ENCODE results near the gene ZFC3H1. TPM values are rescaled to one million over a fixed set of nuclear protein-coding genes. Genes with fewer than 3 reads are reported as not detected.

The ZFC3H1 gene
- polyA plus RNA-seq, 3 donors: 12.5 to 57.0 (median 16.3) TPM

DNA sequence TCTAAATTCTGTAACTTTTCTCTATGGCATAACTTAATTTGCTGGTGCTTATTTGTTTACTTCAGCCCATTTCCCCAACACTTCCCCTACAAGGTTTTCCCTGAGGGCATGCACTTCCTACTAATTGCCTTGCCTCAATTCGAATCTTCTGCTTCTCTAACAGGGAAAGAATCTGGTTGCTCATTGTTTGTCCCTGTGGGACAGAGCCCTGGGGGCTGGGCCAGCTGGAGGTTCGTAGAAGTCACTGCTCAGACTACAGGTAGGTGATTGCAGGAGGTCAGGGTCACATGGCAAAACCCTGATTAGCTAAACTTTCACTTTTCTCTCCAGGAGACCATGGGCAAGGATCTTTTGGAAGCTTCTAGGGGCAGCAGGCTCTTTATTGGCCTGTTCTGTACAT, 72.0 kb downstream of the ZFC3H1 start:
- H2AFZ ChIP-seq (ENCODE audit: insufficient read depth, low read depth, low read length, poor library complexity, severe bottlenecking): no peak overlapping the region
- no CpG with 5 or more reads among the region's 2 CpGs for WGBS (ENCODE audit: insufficient coverage)
- no peaks in the 10 kb centered on the region for H3K36me3 Mint-ChIP-seq
- H3K4me1 ChIP-seq (ENCODE audit: control insufficient read depth in 1 of 2, insufficient read depth in 2 of 2, low read length in 2 of 2): no peaks in the 10 kb centered on the region
- no peaks in the 10 kb centered on the region for H4K20me1 ChIP-seq (ENCODE audit: insufficient read depth, low read length)
- no peaks in the 10 kb centered on the region for H3K79me2 ChIP-seq (ENCODE audit: insufficient read depth, low read length)
- no peak overlapping the region for H3K4me3 Mint-ChIP-seq
- intact Hi-C loops (cut with micrococcal nuclease): no loop called here
- H3K4me2 ChIP-seq (replicated peaks; ENCODE audit: extremely low read depth, low read length, poor library complexity, severe bottlenecking): no peak overlapping the region
- no peak for DNase-seq
- H3K36me3 ChIP-seq (replicated peaks in 1 of 2; ENCODE audit: control insufficient read depth in 1 of 2, insufficient read depth in 2 of 2, low read length in 2 of 2): no peaks in the 10 kb centered on the region
- TF ChIP-seq, protein P1, sequence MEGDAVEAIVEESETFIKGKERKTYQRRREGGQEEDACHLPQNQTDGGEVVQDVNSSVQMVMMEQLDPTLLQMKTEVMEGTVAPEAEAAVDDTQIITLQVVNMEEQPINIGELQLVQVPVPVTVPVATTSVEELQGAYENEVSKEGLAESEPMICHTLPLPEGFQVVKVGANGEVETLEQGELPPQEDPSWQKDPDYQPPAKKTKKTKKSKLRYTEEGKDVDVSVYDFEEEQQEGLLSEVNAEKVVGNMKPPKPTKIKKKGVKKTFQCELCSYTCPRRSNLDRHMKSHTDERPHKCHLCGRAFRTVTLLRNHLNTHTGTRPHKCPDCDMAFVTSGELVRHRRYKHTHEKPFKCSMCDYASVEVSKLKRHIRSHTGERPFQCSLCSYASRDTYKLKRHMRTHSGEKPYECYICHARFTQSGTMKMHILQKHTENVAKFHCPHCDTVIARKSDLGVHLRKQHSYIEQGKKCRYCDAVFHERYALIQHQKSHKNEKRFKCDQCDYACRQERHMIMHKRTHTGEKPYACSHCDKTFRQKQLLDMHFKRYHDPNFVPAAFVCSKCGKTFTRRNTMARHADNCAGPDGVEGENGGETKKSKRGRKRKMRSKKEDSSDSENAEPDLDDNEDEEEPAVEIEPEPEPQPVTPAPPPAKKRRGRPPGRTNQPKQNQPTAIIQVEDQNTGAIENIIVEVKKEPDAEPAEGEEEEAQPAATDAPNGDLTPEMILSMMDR (IDR thresholded peaks at IDR 0.05): no peak
- no peak overlapping the region for H3K27ac Mint-ChIP-seq
- no peaks in the 10 kb centered on the region for H3K9me3 ChIP-seq (replicated peaks in 1 of 2; ENCODE audit: control insufficient read depth in 1 of 2, insufficient read depth in 1 of 2, low read length in 2 of 2)
- H3K4me1 Mint-ChIP-seq: no peaks in the 10 kb centered on the region
- peaks cover 0 to 6% (median 0%) of the 10 kb centered on the region in 7 donors for H3K9me3 Mint-ChIP-seq
- peaks cover 2 to 3% (median 2%) of the 10 kb centered on the region in 3 donors for H3K27me3 Mint-ChIP-seq (ENCODE audit: low read depth in 3 of 3)
- no peak overlapping the region for H3K4me3 ChIP-seq (replicated peaks in 1 of 3; ENCODE audit: low read depth in 2 of 3, low read length in 3 of 3)
- H3K9ac ChIP-seq (ENCODE audit: insufficient read depth, low read length, poor library complexity, severe bottlenecking): no peak overlapping the region
- H3K27ac ChIP-seq (ENCODE audit: low read depth in 1 of 2, low read length in 2 of 2): no peak overlapping the region
- no peaks in the 10 kb centered on the region for H3K27me3 ChIP-seq (ENCODE audit: control insufficient read depth in 2 of 2, insufficient read depth in 2 of 2, low read length in 2 of 2)

DNA sequence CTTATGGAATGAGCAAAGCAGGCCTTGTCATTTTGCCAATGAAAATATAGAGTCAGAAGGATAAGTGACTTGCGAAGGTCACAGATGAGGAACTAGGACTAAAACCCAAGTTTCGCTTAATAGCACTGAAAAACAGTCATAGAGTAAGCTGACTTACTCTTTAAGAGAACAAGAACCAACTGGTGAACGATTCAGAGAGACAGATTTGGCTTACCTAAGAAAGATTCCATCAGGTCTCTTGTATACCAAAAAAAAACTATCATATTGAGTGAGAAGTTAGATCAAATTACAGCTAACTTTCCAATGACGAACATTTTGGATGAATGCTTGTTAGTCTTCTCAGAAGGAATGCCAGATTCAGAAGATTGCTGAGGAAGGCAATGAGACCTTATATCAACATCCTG, 74.2 kb downstream of the ZFC3H1 start:
- no peaks in the 10 kb centered on the region for H3K4me1 Mint-ChIP-seq
- H3K9me3 ChIP-seq (replicated peaks in 1 of 2; ENCODE audit: control insufficient read depth in 1 of 2, insufficient read depth in 1 of 2, low read length in 2 of 2): no peaks in the 10 kb centered on the region
- peaks cover 2 to 3% (median 2%) of the 10 kb centered on the region in 3 donors for H3K27me3 Mint-ChIP-seq (ENCODE audit: low read depth in 3 of 3)
- no peaks in the 10 kb centered on the region for H3K79me2 ChIP-seq (ENCODE audit: insufficient read depth, low read length)
- H3K27me3 ChIP-seq (ENCODE audit: control insufficient read depth in 2 of 2, insufficient read depth in 2 of 2, low read length in 2 of 2): no peaks in the 10 kb centered on the region
- no peak overlapping the region for H3K27ac Mint-ChIP-seq
- H3K4me1 ChIP-seq (ENCODE audit: control insufficient read depth in 1 of 2, insufficient read depth in 2 of 2, low read length in 2 of 2): no peaks in the 10 kb centered on the region
- no peak overlapping the region for H3K27ac ChIP-seq (ENCODE audit: low read depth in 1 of 2, low read length in 2 of 2)
- intact Hi-C loops (cut with micrococcal nuclease): no loop called here
- H2AFZ ChIP-seq (ENCODE audit: insufficient read depth, low read depth, low read length, poor library complexity, severe bottlenecking): no peak overlapping the region
- WGBS (ENCODE audit: insufficient coverage): 82% methylated on average over 2 of the region's 4 CpGs
- H3K9ac ChIP-seq (ENCODE audit: insufficient read depth, low read length, poor library complexity, severe bottlenecking): no peak overlapping the region
- no peak overlapping the region for H3K4me3 Mint-ChIP-seq
- no peak overlapping the region for H3K4me2 ChIP-seq (replicated peaks; ENCODE audit: extremely low read depth, low read length, poor library complexity, severe bottlenecking)
- H3K9me3 Mint-ChIP-seq: peaks cover 0 to 6% (median 0%) of the 10 kb centered on the region in 7 donors
- H3K36me3 ChIP-seq (replicated peaks in 1 of 2; ENCODE audit: control insufficient read depth in 1 of 2, insufficient read depth in 2 of 2, low read length in 2 of 2): no peaks in the 10 kb centered on the region
- no peak for DNase-seq
- H3K4me3 ChIP-seq (replicated peaks in 1 of 3; ENCODE audit: low read depth in 2 of 3, low read length in 3 of 3): no peak overlapping the region
- TF ChIP-seq, protein P1 (IDR thresholded peaks at IDR 0.05): no peak
- H4K20me1 ChIP-seq (ENCODE audit: insufficient read depth, low read length): no peaks in the 10 kb centered on the region
- H3K36me3 Mint-ChIP-seq: no peaks in the 10 kb centered on the region

All from CD14-positive monocyte (primary cell).